KBM-7 (cell line): ENCODE data around the gene DLGAP1.

ENCODE experiments used
- DNase-seq: peaks from one replicate; pipeline ENCODE4 v3.0.0-alpha.2; 2015
- in situ Hi-C: fragments of 300-500 bp; cut with MboI; formaldehyde crosslinking; loops from 2 replicates; pipeline ENCODE4 v1.14.3; 2020; ENCODE audit warnings: low sequenced_read_pairs, low pct_unique_long_range_greater_than_20kb, mixed read lengths

The DLGAP1 gene

GRCh38 chr18:3901042-3901441 lies 554.1 kb downstream of the DLGAP1 start:
- DNase-seq = no peak
- in situ Hi-C loops = no loop called here

- in situ Hi-C loops = no loop called here
- DNase-seq = no peak
These were observed 554.8 kb downstream of the DLGAP1 start for GRCh38 chr18:3900327-3900726.

DNA sequence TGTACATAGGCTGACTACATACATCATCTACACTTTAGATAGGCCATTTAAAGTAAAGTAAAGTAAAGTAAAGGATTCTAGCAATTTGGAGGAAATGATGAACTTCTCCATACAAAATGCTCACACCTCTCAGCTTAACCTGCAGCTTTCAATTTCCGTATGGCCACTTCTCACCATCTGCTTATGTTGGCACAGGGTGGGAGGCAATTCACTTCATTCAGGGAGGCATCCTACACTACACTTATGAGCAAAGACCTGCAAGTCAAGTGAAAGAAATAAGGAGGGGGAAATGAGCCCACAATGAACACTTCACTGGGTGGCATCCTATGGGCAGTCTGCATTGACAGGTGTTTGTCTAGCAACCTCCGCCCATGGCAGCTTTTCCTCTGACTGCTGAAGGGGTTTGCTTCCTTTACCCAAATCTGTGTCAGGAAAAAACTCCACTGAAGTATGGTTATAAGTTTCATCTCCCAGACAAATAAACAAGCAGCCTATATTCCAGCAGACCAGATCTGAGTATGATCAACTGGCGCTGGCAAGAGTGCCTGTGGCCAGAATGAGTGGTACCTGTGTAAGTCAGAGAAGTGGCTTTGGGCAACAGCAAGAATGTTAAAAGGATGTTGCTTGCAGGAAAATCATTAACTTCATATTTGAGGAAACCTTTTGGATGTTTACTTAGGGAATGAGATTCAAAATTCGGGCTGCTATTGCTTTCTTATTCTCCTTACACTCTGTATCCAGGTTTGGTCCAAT lies 556.1 kb downstream of the DLGAP1 start:
- in situ Hi-C loops = no loop called here
- DNase-seq = no peak

- DNase-seq = no peak
- in situ Hi-C loops = no loop called here
These were observed 563.0 kb downstream of the DLGAP1 start for GRCh38 chr18:3892152-3892551.

- in situ Hi-C loops = no loop called here
- DNase-seq = no peak
These were observed 563.9 kb downstream of the DLGAP1 start for GRCh38 chr18:3891245-3891644.

DNA sequence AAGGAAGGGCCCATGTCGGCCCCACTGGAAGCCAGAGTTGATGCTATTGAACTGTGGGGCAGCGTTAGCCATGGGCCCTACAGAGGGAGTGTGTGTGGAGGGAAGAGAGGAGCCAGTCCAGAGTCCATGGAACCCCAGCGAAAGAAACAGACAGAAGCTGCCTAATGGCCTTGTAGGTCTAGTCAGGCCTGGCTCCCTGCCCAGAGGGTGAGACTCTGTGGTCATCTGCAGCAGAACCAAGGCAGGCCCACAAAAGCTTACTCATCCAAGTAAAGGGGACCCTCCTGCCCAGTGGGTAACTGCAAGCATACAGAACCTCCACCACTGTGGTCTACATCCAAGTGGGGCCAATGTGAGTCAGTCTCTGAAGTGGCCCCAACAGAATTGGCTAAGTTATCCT lies 565.3 kb downstream of the DLGAP1 start:
- DNase-seq = no peak
- in situ Hi-C loops = no loop called here

GRCh38 chr18:3889121-3889520 lies 566.0 kb downstream of the DLGAP1 start:
- in situ Hi-C loops = no loop called here
- DNase-seq = no peak

- in situ Hi-C loops = no loop called here
- no peak for DNase-seq
These were observed 568.4 kb downstream of the DLGAP1 start for GRCh38 chr18:3886575-3887322.

- DNase-seq = peak; percentile 15
- in situ Hi-C loops = no loop called here
These were observed 569.8 kb downstream of the DLGAP1 start for GRCh38 chr18:3885209-3885792.

- in situ Hi-C loops = no loop called here
These were observed 575.3 kb downstream of the DLGAP1 start for GRCh38 chr18:3879836-3880120.

GRCh38 chr18:3879114-3879835 lies 575.8 kb downstream of the DLGAP1 start:
- in situ Hi-C loops = no loop called here
- no peak for DNase-seq

More at GRCh38 chr18:3879836-3880120, 575.3 kb downstream of the DLGAP1 start:
- no peak for DNase-seq

DNA sequence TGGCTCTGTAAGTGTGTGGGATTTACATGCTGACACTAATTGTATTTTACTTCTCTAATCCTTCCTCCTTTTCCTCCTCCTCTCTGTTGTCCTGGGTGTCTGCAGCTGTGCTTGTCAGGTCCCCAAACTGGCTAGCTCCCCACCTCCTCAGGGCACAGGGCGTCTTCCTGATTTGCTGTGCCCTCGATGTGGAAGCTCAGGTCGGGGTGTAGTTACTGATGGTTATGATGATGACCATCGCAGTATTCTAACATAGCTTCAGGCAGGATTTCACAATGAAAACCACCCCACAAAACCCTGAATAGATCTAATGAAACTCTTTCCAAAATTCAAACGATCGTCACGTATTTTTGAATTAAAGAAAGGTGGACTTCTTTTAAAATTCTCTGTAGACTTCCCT lies 576.7 kb downstream of the DLGAP1 start:
- DNase-seq = no peak
- in situ Hi-C loops = no loop called here

DNA sequence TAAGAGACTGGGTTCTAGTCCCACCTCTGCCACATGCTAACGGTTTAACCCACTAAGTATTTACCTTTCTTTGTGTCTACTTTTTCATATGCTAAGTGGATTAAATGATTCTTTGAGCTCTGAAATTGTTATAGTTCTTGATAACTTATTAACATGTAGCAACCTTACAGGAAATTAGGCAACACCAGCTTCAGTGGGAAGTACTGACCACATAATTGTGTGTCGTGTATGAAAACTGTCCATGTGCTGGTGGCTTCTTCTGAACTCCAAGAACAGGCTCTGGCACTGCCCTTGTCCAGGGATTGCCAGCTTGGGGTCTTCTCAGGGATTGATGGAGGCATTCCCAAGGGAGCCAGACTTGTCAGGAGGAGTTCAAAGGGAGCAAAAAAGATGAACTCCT lies 577.4 kb downstream of the DLGAP1 start:
- in situ Hi-C loops = no loop called here
- DNase-seq = no peak

DNA sequence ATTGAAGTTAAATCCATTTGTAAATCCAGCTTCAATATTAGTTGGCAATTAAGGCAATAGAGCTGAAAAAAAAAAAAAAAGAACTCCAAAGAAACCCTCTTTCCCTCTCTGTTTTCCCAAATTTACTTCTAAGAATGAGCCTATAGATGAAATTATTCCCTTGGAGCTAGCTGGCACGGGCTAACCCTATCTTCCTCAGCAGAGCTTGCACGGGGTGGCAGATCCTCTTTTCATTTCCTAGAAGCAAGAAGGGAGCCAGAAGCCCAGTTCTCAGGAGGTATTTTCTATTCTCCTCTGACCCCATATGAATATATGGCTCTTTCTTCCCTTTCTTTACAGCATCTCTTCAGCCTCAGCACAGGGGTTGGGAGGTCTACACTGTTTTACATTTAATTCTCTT lies 579.1 kb downstream of the DLGAP1 start:
- no peak for DNase-seq
- in situ Hi-C loops = no loop called here

DNA sequence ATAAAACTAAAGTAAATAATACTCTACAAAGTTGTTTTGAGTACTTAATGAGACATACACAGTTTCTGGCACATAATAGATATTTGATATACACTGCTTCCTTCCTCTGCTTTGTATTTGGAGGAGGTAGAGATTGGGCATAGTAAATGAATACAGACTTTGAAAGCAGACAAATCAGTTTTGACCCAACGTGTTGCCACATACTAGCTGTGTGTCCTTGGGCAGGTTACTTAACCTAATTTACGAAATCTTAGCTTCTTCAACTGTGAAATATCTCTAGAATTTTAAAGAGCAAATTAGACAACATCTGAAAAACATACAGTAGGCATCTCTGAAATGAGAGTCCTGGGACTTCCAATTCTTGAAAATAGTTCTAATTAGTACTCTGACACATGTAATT lies 579.7 kb downstream of the DLGAP1 start:
- in situ Hi-C loops = no loop called here
- DNase-seq = no peak

- in situ Hi-C loops = loop anchor here (25.0 kb wide), 1 partner anchor 587 kb away; no protein-coding TSS in a partner anchor
- no peak for DNase-seq
These were observed 580.5 kb downstream of the DLGAP1 start for GRCh38 chr18:3874581-3874980.

DNA sequence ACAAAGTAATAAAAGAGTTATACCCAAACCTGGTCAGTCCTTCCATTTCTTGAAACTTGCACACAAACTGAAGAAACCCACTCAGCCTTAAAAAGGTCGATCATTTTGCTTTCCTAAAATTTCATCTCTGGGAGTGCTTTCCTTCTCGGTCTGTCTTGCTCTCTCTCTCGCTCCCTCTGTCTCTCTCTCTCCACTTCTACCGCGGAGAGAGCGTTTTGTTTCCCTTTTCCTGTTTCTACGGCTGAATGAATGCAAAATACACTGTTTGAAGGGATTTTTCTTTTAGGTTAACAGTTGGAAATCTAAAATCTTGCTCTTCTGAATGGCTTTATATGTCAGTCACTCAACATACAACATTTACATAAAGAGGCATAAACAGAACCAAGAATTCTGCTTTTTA lies 581.0 kb downstream of the DLGAP1 start:
- no peak for DNase-seq
- in situ Hi-C loops = loop anchor here (25.0 kb wide), 1 partner anchor 587 kb away; no protein-coding TSS in a partner anchor

DNA sequence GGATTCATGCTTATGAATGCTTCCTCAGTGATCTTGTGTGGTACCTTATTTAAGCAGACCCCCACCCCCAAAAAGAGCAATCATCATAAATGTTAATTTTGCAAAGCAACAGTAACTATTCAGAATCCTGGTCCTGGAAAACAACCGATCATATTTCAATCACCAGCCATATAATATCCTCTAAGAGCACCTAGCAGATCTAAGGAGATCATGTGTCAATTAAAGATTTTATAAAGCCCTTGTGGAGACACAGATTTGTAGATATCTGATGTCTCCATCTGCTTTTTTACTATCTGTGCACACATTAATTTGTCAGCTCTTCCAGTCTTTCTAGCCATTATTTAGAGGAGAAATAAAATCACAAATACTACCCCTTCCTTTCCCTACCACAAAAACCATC lies 581.4 kb downstream of the DLGAP1 start:
- in situ Hi-C loops = loop anchor here (25.0 kb wide), 1 partner anchor 586 kb away; no protein-coding TSS in a partner anchor
- DNase-seq = no peak

DNA sequence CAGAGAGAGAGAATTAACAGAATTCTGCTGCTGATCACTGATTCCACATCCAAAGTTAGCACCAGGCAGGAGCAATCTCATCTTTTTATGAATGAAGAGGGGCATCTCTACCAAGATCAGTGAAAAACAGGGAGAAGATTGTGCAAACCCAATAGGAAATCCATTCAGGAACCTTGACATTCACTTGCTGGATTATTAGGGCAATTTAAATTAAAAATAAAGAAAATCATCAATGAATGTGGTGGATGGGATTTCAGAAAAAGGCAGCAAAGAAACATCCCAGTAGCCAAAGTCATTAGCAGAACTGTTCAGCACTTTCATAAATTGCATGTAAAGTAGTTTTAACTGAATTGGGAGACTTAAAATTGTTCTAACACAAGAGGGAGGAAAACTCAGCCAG lies 581.9 kb downstream of the DLGAP1 start:
- no peak for DNase-seq
- in situ Hi-C loops = loop anchor here (25.0 kb wide), 1 partner anchor 586 kb away; no protein-coding TSS in a partner anchor

- DNase-seq = no peak
- in situ Hi-C loops = loop anchor here (25.0 kb wide), 1 partner anchor 585 kb away; no protein-coding TSS in a partner anchor
These were observed 582.5 kb downstream of the DLGAP1 start for GRCh38 chr18:3872641-3873040.
